ENCODE data around the gene HYAL1.

Gene HYAL1

GRCh38 chr3:50269460-50269859 lies 33.9 kb downstream of the HYAL1 start:
- no peaks in the 10 kb centered on the region for H3K27me3 ChIP-seq (ENCODE audit: insufficient read depth, low read length, poor library complexity, severe bottlenecking)
- H3K79me2 ChIP-seq (ENCODE audit: insufficient read depth, low read length), result no peaks in the 10 kb centered on the region
- no peak overlapping the region for H3K9ac ChIP-seq (ENCODE audit: low read depth, low read length, poor library complexity, severe bottlenecking)
- H4K20me1 ChIP-seq (ENCODE audit: insufficient read depth, low read length, poor library complexity, severe bottlenecking), result no peaks in the 10 kb centered on the region
- no peaks in the 10 kb centered on the region for H3K9me2 ChIP-seq (replicated peaks; ENCODE audit: low read depth, low read length)
- no peaks in the 10 kb centered on the region for H3K4me1 ChIP-seq (ENCODE audit: insufficient read depth, low read length, poor library complexity, severe bottlenecking)
- TF ChIP-seq, protein P1, sequence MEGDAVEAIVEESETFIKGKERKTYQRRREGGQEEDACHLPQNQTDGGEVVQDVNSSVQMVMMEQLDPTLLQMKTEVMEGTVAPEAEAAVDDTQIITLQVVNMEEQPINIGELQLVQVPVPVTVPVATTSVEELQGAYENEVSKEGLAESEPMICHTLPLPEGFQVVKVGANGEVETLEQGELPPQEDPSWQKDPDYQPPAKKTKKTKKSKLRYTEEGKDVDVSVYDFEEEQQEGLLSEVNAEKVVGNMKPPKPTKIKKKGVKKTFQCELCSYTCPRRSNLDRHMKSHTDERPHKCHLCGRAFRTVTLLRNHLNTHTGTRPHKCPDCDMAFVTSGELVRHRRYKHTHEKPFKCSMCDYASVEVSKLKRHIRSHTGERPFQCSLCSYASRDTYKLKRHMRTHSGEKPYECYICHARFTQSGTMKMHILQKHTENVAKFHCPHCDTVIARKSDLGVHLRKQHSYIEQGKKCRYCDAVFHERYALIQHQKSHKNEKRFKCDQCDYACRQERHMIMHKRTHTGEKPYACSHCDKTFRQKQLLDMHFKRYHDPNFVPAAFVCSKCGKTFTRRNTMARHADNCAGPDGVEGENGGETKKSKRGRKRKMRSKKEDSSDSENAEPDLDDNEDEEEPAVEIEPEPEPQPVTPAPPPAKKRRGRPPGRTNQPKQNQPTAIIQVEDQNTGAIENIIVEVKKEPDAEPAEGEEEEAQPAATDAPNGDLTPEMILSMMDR (conservative IDR thresholded peaks at IDR 0.05; ENCODE audit: low read length), result no peak
- no peak for TF ChIP-seq EZH2phosphoT487 (IDR thresholded peaks at IDR 0.05; ENCODE audit: borderline replicate concordance)
- H3K4me2 ChIP-seq (ENCODE audit: low read depth, low read length, poor library complexity, severe bottlenecking), result no peak overlapping the region
- no peaks in the 10 kb centered on the region for H3K36me3 ChIP-seq (ENCODE audit: insufficient read depth, low read length)
- no peaks in the 10 kb centered on the region for H3F3A ChIP-seq (ENCODE audit: low read depth)
- no peak overlapping the region for H2AFZ ChIP-seq (ENCODE audit: low read length)
- no peak overlapping the region for H3K4me3 ChIP-seq (ENCODE audit: low read length, poor library complexity, severe bottlenecking)
- no peaks in the 10 kb centered on the region for H3K9me3 ChIP-seq (ENCODE audit: insufficient read depth, low read depth, low read length)

DNA sequence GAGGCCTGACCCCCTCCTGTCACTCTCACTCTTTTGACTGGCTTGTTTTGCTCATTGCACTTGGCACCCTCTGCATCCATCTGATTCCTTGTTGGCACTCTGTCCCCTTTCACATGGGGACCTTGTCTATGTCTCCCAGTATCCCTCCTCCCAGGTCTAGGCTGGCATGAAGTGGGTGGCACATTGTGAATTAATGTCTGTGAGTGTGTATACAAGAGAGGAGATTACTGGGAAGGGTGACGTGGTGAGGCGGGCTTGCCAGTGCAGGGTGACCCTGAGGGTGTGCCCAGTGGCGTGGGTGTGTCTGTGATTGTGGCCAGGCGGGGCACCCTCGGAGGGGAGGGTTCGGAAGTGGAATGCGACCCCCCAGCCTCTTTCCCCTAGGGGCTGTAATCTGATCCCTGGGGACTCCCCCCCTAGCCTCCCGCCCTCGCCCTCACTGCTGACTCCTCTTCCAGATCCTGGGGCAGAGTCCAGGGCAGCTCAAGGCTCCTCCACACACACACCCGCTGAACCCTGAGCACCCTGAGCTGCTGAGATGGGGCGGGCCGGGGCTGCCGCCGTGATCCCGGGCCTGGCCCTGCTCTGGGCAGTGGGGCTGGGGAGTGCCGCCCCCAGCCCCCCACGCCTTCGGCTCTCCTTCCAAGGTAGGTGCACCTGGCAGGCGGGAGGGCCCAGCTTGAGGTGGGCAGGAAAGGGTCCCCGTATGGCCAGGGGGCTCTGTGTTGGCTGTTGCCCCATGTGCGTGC lies 34.5 kb downstream of the HYAL1 start, which contains the start of gene SEMA3B:
TSS of gene SEMA3B (plus strand) at position 445 of the 749 bp plus-strand sequence. CDS start at position 539, 94 bp downstream.
- H3K4me2 ChIP-seq (ENCODE audit: low read depth, low read length, poor library complexity, severe bottlenecking), result no peak within 1 kb of the TSS
- no peaks in the 10 kb centered on the region for H3K27me3 ChIP-seq (ENCODE audit: insufficient read depth, low read length, poor library complexity, severe bottlenecking)

GRCh38 chr3:50268276-50268675 lies 35.1 kb downstream of the HYAL1 start:
- Histone ChIP-seq H2AFZ (ENCODE audit: low read length) (no peak overlapping the region), H3K4me2 (ENCODE audit: low read depth, low read length, poor library complexity, severe bottlenecking) (no peak overlapping the region), H3K79me2 (ENCODE audit: insufficient read depth, low read length) (no peaks in the 10 kb centered on the region), H3K4me3 (ENCODE audit: low read length, poor library complexity, severe bottlenecking) (no peak overlapping the region), H3K4me1 (ENCODE audit: insufficient read depth, low read length, poor library complexity, severe bottlenecking) (no peaks in the 10 kb centered on the region), H4K20me1 (ENCODE audit: insufficient read depth, low read length, poor library complexity, severe bottlenecking) (no peaks in the 10 kb centered on the region), H3K9me3 (ENCODE audit: insufficient read depth, low read depth, low read length) (no peaks in the 10 kb centered on the region), H3K36me3 (ENCODE audit: insufficient read depth, low read length) (no peaks in the 10 kb centered on the region), H3F3A (ENCODE audit: low read depth) (no peaks in the 10 kb centered on the region), H3K27me3 (ENCODE audit: insufficient read depth, low read length, poor library complexity, severe bottlenecking) (no peaks in the 10 kb centered on the region), H3K9ac (ENCODE audit: low read depth, low read length, poor library complexity, severe bottlenecking) (no peak overlapping the region), H3K9me2 (replicated peaks; ENCODE audit: low read depth, low read length) (no peaks in the 10 kb centered on the region)
- no peak for TF ChIP-seq EZH2phosphoT487 (IDR thresholded peaks at IDR 0.05; ENCODE audit: borderline replicate concordance)
- TF ChIP-seq, protein P1 (conservative IDR thresholded peaks at IDR 0.05; ENCODE audit: low read length), result no peak

More for the DNA sequence above, 34.5 kb downstream of the HYAL1 start, which contains the start of gene SEMA3B:
- H3K4me1 ChIP-seq (ENCODE audit: insufficient read depth, low read length, poor library complexity, severe bottlenecking), result no peaks in the 10 kb centered on the region
- no peak within 1 kb of the TSS for H2AFZ ChIP-seq (ENCODE audit: low read length)
- H3K79me2 ChIP-seq (ENCODE audit: insufficient read depth, low read length), result no peaks in the 10 kb centered on the region
- TF ChIP-seq EZH2phosphoT487 (IDR thresholded peaks at IDR 0.05; ENCODE audit: borderline replicate concordance), result no peak
- TF ChIP-seq, protein P1 (conservative IDR thresholded peaks at IDR 0.05; ENCODE audit: low read length), result no peak
- no peaks in the 10 kb centered on the region for H4K20me1 ChIP-seq (ENCODE audit: insufficient read depth, low read length, poor library complexity, severe bottlenecking)
- no peaks in the 10 kb centered on the region for H3K36me3 ChIP-seq (ENCODE audit: insufficient read depth, low read length)
- no peak within 1 kb of the TSS for H3K4me3 ChIP-seq (ENCODE audit: low read length, poor library complexity, severe bottlenecking)
- H3K9ac ChIP-seq (ENCODE audit: low read depth, low read length, poor library complexity, severe bottlenecking), result no peak within 1 kb of the TSS
- no peaks in the 10 kb centered on the region for H3K9me2 ChIP-seq (replicated peaks; ENCODE audit: low read depth, low read length)
- H3F3A ChIP-seq (ENCODE audit: low read depth), result no peaks in the 10 kb centered on the region
- no peaks in the 10 kb centered on the region for H3K9me3 ChIP-seq (ENCODE audit: insufficient read depth, low read depth, low read length)
